Measurements from ENCODE around the gene TRPM8.

TRPM8 gene

DNA sequence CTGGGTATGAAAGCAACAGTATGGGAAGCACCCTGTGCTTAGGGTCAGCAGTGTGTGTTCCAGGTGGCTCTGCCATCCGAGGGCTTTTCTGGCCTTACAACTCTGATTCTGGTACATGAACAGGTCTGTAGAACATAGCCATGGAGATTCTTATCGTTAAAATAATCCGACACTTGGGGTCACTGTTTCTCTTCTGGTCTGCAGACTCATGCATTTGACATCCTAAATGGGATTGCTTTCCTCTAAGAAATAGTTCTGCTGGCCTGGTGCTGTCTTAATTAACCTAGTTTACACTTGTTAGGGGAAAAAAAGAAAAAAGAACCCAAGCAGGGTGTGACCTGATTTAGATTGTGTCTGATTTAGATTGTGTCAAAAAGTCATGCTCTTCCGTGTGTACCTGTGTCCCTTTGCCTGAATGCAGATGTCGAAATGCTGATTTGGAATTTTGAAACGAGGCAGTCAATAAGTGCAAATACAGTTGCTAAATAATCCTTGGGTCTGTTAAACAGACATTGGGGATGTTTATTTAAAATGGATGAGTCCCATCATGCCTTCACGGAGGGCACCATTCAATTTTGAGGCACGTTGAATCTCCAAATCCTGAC is 59.6 kb downstream of the TRPM8 start:
- DNase-seq = peak; percentile 58

- DNase-seq = no peak
Observed at GRCh38 chr2:233977296-233977837, 60.2 kb downstream of the TRPM8 start.

DNA sequence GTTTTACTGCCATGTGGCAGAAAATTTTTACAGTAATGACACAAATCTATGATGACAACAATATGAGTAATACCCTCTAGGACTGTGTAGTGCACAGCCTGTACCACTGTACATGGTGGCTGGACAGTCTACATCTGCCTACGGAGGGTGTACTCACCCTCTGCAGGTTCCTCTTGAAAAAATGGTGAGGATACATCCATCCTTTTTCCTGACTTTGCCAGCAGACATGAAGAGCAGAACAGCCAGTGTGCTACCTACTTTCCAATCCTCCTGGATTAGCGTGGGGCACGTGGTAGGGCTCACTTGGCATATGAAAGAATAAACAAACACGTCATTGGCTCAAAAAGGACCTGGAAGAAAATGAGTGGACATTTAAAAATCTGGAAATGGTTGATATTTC is 62.6 kb downstream of the TRPM8 start:
- DNase-seq = no peak

- DNase-seq = no peak
Observed at GRCh38 chr2:233980955-233981561, 63.9 kb downstream of the TRPM8 start.

DNA sequence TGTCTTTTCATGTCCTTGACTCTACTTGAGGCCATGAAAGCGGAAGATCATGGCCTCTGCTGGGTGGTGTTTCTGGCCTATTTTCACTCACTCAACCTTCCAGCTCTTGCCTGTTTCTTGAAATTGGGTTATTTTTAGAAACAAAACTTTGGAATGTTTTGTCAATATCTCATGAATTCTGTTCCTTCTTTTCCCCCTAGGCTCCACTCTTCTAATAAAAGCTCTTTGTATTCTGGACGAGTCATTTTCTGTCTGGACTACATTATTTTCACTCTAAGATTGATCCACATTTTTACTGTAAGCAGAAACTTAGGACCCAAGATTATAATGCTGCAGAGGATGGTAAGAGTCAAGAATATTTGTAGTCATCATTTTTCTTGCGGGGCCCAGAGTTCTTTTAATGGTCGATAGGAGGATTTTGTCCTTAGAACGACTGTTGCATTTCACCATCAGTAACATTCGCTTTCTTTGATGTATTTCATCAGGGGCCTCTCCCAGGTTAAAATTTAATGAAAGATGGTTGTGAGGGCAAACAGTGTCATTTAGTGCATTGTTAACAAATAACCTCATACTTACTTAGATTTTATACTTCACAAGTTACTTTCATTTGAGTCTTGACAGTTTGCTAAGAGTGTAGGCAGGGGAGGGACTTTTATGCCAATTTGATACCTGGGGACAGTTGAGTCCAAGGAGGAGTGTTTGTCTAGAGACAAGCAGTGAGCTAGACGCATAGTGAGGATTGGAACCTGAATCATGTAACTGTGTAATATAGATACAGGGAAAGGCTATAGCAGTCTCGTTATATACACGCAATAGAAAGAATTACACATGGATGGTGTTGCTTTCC is 64.6 kb downstream of the TRPM8 start:
- no peak for DNase-seq

DNA sequence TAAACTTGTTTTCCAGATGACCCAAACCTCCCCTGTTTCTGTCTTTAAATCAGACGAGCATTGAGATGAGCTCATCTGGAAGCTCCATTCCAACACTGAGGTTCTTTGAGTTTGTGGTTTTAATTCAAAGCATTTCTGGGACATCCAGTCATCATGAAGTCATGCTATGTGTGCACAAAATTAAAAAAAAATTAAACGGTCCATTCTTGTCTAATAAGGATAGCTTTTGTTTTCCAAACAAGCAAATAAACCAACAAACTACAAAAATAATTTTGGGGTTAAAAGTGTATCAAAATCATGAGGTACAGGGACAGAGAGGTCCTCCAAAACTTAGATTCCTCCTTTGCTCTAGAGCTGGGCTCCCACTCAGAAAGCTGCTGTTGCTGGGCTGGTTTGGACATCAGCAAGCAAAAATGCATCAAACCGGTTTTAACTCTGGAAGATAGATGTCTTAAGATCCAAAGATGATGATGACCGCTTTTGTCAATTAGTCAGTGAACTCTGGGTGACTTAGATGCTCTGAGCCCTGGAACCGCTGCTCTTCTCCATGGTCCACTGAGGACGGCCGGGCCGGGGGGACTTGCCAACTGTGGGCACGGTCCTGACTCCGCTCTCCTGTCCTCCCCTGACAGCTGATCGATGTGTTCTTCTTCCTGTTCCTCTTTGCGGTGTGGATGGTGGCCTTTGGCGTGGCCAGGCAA is 65.4 kb downstream of the TRPM8 start:
- DNase-seq = no peak

GRCh38 chr2:233983445-233983844 is 66.3 kb downstream of the TRPM8 start:
- DNase-seq = no peak

- DNase-seq = no peak
Observed at GRCh38 chr2:233988581-233988980, 71.4 kb downstream of the TRPM8 start.

DNA sequence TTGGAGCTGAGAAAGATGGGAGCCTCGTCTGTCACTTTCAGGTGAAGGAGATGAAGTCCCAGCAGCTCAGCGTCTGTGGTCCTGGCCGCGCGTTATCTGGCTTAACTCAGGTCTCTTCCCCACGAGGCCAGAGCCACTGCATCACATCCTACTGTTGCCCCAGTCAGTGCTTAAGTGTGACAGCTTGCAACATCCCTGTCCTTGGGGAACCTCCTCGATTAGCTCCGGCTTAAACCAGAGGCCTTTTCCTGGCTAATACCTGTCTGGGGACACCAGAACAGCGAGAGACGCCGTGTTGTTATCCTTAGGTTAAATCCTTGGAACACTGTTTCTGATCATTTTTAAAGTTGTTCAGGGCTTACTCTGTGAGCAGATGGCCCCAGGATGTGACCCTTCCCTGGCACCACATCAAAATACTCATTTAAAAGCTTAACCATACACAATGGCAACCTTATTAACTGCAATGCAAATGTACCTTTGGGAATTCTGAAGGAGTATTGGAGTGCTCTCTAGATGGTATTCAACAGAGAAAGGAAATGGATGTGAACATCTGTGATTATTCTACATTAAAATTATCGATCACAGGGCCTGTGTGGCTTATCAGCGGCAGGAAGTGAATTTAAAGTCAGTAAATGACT is 72.2 kb downstream of the TRPM8 start:
- DNase-seq = no peak

- peak; percentile 86 for DNase-seq
Observed at GRCh38 chr2:233990261-233990798, 73.2 kb downstream of the TRPM8 start.

GRCh38 chr2:233991196-233991595 is 74.0 kb downstream of the TRPM8 start:
- peak; percentile 12 for DNase-seq

DNA sequence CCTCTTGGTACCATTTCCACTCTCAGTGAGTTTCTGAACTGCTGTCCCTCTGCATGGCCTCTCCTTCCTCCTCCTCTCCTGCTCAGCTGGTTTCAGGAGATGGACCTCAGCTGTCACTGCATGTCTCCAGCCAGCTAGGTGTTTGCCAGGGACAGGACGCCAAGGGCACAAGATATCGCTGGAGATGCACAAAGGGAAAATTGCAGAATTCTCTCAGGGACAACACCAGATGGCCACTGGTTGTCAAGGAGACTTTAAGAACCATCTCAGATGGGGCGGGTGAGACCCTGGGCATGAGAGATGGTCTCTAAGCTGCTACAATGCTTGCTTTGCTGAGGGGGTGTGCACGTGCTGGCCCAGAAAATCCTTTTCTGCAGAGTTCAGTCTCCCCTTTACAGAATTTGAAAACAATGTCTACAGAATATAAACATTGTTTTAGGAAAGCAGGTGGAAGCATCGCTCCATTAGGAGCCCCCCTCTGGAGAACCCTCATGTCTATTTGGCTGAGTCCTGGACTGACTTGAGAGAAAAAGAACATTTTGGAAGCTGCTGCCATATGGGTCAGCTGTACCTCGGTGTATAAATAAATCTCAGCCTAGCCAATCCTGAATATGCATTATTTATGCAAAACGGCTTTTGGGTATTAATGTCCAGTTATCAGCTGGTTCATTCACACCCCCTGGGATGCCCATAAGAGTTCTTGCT is 75.5 kb downstream of the TRPM8 start:
- DNase-seq = no peak

DNA sequence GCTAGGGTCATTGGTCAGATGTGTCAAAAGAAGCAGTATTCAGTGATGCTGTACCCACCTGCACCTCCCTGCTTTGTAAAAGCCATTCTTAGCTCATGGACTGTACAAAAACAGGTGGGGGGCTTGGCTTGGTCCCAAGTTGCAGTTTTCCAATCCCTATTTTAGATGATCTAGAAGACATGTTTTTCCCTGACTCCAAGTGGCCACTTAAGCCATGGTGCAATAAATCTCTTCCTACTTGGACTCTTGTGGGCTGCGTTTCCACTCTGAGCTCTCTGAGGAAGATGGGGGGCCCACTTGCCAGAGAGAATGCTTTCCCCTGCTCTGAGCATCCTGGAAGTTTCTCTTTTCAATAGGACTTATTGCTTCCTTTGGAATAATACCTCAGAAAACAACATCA is 76.3 kb downstream of the TRPM8 start:
- no peak for DNase-seq

GRCh38 chr2:233994151-233994550 is 77.0 kb downstream of the TRPM8 start:
- DNase-seq = no peak

GRCh38 chr2:233996000-233996399 is 78.8 kb downstream of the TRPM8 start:
- DNase-seq = no peak

DNA sequence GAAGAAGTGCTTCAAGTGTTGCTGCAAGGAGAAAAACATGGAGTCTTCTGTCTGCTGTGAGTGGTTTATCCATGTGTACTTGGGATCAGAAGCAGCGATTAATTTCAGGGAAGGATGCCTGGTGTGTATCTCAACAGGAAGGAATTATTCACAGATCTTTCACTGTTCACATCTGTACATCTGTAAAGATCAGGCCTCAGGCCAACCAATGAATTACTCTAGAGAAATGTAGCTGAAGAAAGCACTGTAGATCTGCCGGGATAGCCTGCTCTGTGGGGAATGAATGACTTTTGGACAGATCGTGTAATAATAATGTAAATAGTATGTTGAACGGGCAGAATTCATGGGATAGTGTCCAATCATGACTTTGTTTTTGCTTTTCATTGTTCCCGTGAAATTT is 79.3 kb downstream of the TRPM8 start:
- no peak for DNase-seq

DNA sequence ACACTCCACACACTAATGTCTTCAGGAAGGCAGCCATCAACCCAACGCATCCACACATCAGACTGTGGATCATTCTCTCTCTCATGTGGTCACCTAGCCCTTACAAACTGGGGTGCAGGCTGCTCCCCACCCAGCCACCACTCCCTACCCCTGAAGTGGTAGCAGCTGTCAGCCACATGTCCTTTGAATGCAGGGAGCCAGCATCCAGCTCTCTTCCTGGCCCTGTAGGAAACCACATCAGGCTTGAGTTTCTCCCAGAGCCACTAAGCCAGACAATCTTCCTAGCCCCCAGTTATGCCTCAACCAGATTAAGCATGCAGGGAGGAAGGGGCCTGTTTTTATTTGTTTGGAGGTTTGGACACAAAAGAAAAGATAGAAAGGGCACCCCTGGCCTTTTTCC is 80.5 kb downstream of the TRPM8 start:
- no peak for DNase-seq

DNA sequence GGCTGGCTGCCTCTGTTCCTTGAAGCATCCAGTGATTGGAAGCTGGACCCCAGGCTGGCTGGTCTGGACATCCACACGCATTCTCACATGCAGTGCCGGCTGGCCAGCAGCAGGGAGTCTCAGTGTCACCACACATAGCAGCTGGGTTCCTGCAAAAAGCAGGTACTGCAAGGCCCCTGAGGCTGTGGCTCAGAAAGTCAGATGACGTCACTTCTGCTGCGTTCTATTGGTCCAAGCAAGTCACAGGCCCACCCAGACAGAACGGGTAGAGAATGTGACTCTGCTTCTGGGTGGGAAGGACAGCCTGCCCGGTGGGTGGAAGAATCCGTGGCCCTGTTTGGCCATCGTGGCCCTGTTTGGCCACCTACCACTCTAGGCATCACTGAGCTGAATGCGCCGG is 82.0 kb downstream of the TRPM8 start:
- DNase-seq = no peak

DNA sequence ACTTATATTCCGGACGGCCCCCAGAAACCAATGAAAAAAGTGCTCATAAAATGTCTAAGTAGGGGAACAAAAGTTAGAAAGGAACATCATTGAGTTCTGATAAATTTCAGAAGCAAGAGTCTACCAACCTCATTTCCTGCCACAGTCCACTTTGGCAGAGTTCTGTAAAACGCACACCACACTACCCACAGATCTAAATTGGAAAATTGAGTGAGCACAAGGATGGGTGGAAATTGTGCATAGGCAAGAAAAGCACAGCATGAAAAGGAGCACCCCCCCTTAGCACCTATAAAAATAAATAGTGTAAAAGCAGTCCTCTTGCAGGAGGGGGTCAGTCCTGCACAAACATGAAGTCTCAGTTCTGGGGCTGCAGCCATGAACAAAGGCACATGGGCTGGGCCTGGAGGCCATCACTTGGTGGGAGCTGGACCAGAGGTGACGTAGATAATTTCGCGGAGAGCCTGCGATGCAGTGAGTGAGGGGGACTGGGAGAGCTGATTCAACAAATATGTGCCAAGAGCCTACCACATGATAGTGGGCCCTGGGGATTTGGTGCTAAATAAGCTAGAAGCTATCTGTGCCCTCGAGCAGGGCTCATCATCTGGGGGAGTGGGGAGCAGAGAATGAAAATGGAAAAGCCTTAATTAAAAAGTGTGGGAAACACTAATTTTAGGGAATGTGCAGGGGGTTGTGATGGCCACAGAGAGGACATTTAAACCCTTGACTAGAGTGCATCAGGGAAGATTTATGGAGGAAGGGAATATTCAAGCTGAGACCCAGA is 84.4 kb downstream of the TRPM8 start:
- peak; percentile 11 for DNase-seq

- DNase-seq = no peak
Observed at GRCh38 chr2:234002281-234002680, 85.1 kb downstream of the TRPM8 start.
